OCI-LY1 (cell line): ENCODE measurements around the gene ZNF536.

ENCODE experiments used
- H2AFZ ChIP-seq: fragments of 200-600 bp; sonication (generic), shearing (Covaris generic); 2 replicates; pipeline ENCODE4 v1.6.0; 2014; ENCODE audit warnings: antibody characterized with exemption, mild to moderate bottlenecking, low read length
- H3F3A ChIP-seq: fragments of 200-600 bp; sonication (generic), shearing (Covaris generic); 2 replicates; pipeline ENCODE4 v1.6.0; 2014; ENCODE audit warnings: mild to moderate bottlenecking, antibody characterized with exemption, low read length, moderate library complexity; ENCODE audit not compliant: insufficient read depth
- H3K27ac ChIP-seq: fragments of 200-600 bp; sonication (generic); 2 replicates; pipeline ENCODE4 v1.5.1; 2014; ENCODE audit warnings: low read length, mixed run types, mild to moderate bottlenecking, low read depth; ENCODE audit not compliant: poor library complexity, severe bottlenecking
- H3K27me3 ChIP-seq: fragments of 200-600 bp; sonication (generic); 2 replicates; pipeline ENCODE4 v1.6.0; 2014; ENCODE audit warnings: antibody characterized with exemption, mild to moderate bottlenecking, low read length, moderate library complexity; ENCODE audit not compliant: insufficient read depth
- H3K36me3 ChIP-seq: fragments of 200-600 bp; sonication (generic); 2 replicates; pipeline ENCODE4 v1.6.1; 2014; ENCODE audit warnings: mild to moderate bottlenecking, antibody characterized with exemption, low read length, moderate library complexity, mixed read lengths; ENCODE audit not compliant: insufficient read depth
- H3K4me1 ChIP-seq: fragments of 200-600 bp; sonication (generic); 2 replicates; pipeline ENCODE4 v1.5.1; 2014; ENCODE audit warnings: mild to moderate bottlenecking, low read length, moderate library complexity; ENCODE audit not compliant: insufficient read depth, severe bottlenecking
- H3K4me2 ChIP-seq: fragments of 200-600 bp; sonication (generic), shearing (Covaris generic); 2 replicates; pipeline ENCODE4 v1.6.1; 2014; ENCODE audit warnings: low read length
- H3K4me3 ChIP-seq: fragments of 200-600 bp; sonication (generic); 2 replicates; pipeline ENCODE4 v1.5.1; 2014; ENCODE audit warnings: low read length, low read depth, mild to moderate bottlenecking, mixed read lengths; ENCODE audit not compliant: poor library complexity, severe bottlenecking
- H3K79me2 ChIP-seq: fragments of 200-600 bp; shearing (Covaris generic); 2 replicates; pipeline ENCODE4 v1.6.1; 2016; ENCODE audit warnings: mixed run types, low read length, mixed read lengths; ENCODE audit not compliant: insufficient read depth
- H3K9ac ChIP-seq: fragments of 200-600 bp; sonication (generic), shearing (Covaris generic); 2 replicates; pipeline ENCODE4 v1.6.1; 2014; ENCODE audit warnings: mild to moderate bottlenecking, low read length, mixed read lengths
- H3K9me2 ChIP-seq: fragments of 200-600 bp; sonication (generic), shearing (Covaris generic); 2 replicates; pipeline ENCODE4 v1.6.1; 2014; ENCODE audit warnings: low read depth, mild to moderate bottlenecking, low read length, mixed read lengths
- H3K9me3 ChIP-seq: fragments of 200-600 bp; shearing (Covaris generic); 2 replicates; pipeline ENCODE4 v1.6.1; 2014; ENCODE audit warnings: low read length, mixed read lengths
- H4K20me1 ChIP-seq: fragments of 200-600 bp; sonication (generic), shearing (Covaris generic); 2 replicates; pipeline ENCODE4 v1.6.0; 2016; ENCODE audit warnings: mild to moderate bottlenecking, low read length; ENCODE audit not compliant: insufficient read depth
- EZH2 ChIP-seq: fragments of 200-600 bp; sonication (generic), shearing (Covaris generic); IDR thresholded peaks from 2 replicates; pipeline ENCODE4 v1.8.0; 2017; ENCODE audit warnings: borderline replicate concordance, mixed run types, mild to moderate bottlenecking, antibody characterized with exemption, low read length, moderate library complexity, mixed read lengths
- TF ChIP-seq, protein P1 (sequence below): fragments of 200-600 bp; sonication (generic), shearing (Covaris generic); IDR thresholded peaks from 2 replicates; pipeline ENCODE4 v1.5.1; 2017; ENCODE audit warnings: mild to moderate bottlenecking, antibody characterized with exemption, low read length, moderate library complexity, mixed read lengths

ZNF536 gene

DNA sequence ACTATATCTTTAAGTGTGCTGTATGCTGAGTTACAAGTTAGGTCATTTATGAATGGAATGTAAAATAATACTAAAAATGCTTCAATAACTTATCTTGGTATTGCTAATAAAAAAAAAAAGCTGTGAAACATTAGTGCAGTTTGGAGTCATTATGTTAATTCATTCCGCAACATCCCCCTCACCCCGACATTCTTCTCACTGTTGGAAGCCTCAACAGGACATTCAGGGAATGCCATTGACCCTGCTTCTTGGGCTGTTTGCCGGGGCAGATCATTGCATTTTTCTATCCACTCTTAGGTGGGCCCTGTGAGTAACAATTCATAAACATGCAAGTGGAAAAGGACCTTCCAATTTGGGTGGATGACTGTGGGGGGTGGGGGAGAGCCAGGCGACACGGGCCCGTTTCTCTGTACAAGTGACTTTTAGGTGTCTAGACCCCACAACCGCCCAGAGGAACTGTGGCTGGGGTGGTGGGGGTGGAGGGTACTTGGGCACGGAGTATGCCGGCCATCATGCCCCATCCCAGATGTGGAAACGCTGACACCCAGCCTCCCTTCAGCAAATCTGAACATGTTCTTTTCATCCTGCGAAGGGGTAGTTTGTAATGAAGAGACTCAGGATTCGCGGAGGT, 185.9 kb downstream of the ZNF536 start:
- TF ChIP-seq, protein P1, sequence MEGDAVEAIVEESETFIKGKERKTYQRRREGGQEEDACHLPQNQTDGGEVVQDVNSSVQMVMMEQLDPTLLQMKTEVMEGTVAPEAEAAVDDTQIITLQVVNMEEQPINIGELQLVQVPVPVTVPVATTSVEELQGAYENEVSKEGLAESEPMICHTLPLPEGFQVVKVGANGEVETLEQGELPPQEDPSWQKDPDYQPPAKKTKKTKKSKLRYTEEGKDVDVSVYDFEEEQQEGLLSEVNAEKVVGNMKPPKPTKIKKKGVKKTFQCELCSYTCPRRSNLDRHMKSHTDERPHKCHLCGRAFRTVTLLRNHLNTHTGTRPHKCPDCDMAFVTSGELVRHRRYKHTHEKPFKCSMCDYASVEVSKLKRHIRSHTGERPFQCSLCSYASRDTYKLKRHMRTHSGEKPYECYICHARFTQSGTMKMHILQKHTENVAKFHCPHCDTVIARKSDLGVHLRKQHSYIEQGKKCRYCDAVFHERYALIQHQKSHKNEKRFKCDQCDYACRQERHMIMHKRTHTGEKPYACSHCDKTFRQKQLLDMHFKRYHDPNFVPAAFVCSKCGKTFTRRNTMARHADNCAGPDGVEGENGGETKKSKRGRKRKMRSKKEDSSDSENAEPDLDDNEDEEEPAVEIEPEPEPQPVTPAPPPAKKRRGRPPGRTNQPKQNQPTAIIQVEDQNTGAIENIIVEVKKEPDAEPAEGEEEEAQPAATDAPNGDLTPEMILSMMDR, result no peak
- no peak for TF ChIP-seq EZH2
- H3K4me3 ChIP-seq, result no peak overlapping the region
- no peaks in the 10 kb centered on the region for H3K36me3 ChIP-seq
- H3K9me2 ChIP-seq, result no peaks in the 10 kb centered on the region
- no peaks in the 10 kb centered on the region for H3K9me3 ChIP-seq
- H3K4me1 ChIP-seq, result no peaks in the 10 kb centered on the region
- no peaks in the 10 kb centered on the region for H3F3A ChIP-seq
- no peaks in the 10 kb centered on the region for H4K20me1 ChIP-seq
- no peaks in the 10 kb centered on the region for H3K79me2 ChIP-seq
- no peak overlapping the region for H3K9ac ChIP-seq
- H3K27me3 ChIP-seq, result 0 out of 2 replicates have a peak, but pooled peaks cover 8% of the 10 kb centered on the region
- no peak overlapping the region for H2AFZ ChIP-seq
- H3K27ac ChIP-seq, result no peak overlapping the region
- no peak overlapping the region for H3K4me2 ChIP-seq

DNA sequence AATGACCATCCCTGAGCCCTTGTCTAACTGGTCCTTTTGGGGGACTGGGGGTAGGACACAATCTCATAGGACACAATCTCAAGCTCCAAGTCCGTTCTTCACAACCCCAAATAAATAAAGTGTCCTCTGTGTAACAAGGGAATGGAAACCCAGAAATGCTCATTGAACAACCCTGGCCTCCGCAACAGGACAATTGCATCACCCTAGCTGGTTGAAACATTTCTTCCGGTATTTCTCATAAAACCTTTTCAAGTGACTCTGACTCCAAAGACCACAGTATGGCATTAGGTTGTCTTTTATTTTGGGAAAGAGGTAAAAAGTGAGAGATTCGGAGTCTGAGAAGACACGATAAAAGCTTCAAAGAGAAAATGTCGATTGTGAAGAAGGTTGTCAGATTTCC, 186.6 kb downstream of the ZNF536 start:
- 0 out of 2 replicates have a peak, but pooled peaks cover 8% of the 10 kb centered on the region for H3K27me3 ChIP-seq
- H4K20me1 ChIP-seq, result no peaks in the 10 kb centered on the region
- no peaks in the 10 kb centered on the region for H3K9me2 ChIP-seq
- H3K36me3 ChIP-seq, result no peaks in the 10 kb centered on the region
- H3F3A ChIP-seq, result no peaks in the 10 kb centered on the region
- no peak overlapping the region for H3K4me2 ChIP-seq
- no peaks in the 10 kb centered on the region for H3K4me1 ChIP-seq
- H3K27ac ChIP-seq, result no peak overlapping the region
- no peaks in the 10 kb centered on the region for H3K9me3 ChIP-seq
- H3K4me3 ChIP-seq, result no peak overlapping the region
- no peaks in the 10 kb centered on the region for H3K79me2 ChIP-seq
- H3K9ac ChIP-seq, result no peak overlapping the region
- no peak overlapping the region for H2AFZ ChIP-seq
- TF ChIP-seq EZH2, result no peak
- TF ChIP-seq, protein P1, result no peak

DNA sequence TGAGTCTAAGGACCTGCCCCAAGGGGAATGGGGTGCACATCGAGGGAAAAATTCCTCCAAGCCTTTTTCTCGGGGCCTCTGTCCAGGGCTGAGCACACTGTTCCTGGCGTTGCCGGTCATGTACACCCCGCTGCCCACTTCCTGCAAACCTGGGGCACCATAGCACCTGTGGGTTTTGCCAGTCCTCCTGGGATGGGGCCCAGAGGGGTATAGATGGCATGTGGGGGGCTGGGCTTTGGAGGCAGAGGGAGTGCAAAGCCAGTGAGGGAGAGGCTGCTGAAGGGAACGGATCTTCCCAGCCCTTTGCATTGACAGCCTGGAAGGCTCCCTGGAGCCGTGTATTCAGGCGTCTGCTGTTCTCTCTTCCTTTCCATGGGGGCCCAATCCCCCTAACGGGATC, 187.3 kb downstream of the ZNF536 start:
- H4K20me1 ChIP-seq, result no peaks in the 10 kb centered on the region
- no peak overlapping the region for H2AFZ ChIP-seq
- no peak overlapping the region for H3K27ac ChIP-seq
- no peak overlapping the region for H3K4me2 ChIP-seq
- H3K79me2 ChIP-seq, result no peaks in the 10 kb centered on the region
- no peaks in the 10 kb centered on the region for H3K4me1 ChIP-seq
- H3K9me2 ChIP-seq, result no peaks in the 10 kb centered on the region
- H3K4me3 ChIP-seq, result no peak overlapping the region
- 0 out of 2 replicates have a peak, but pooled peaks cover 8% of the 10 kb centered on the region for H3K27me3 ChIP-seq
- no peak overlapping the region for H3K9ac ChIP-seq
- TF ChIP-seq EZH2, result no peak
- TF ChIP-seq, protein P1, result no peak
- H3K36me3 ChIP-seq, result no peaks in the 10 kb centered on the region
- no peaks in the 10 kb centered on the region for H3K9me3 ChIP-seq
- no peaks in the 10 kb centered on the region for H3F3A ChIP-seq
